HepG2 (cell line): ENCODE results near the gene SGMS1. TPM values are rescaled to one million over a fixed set of nuclear protein-coding genes. Genes with fewer than 3 reads are reported as not detected.
A peak's percentile ranks its signal among the peaks of the same experiment; 100 is the strongest.

Experiments used
- AHR ChIP-seq: IDR thresholded peaks from 2 replicates; pipeline ENCODE4 v1.6.1; 2018; ENCODE audit warnings: missing genetic modification reagents, missing compliant biosample characterization
- CREB1 ChIP-seq, 2 experiments: fragments of 450-650 bp in 1 of 2; IDR thresholded peaks; 2 replicates each; pipeline ENCODE4 v1.6.1; 2016 to 2017; ENCODE audit warnings: control low read depth in 1 of 2, mild to moderate bottlenecking in 1 of 2, missing compliant biosample characterization in 1 of 2, missing genetic modification characterization in 1 of 2
- KAT8 ChIP-seq: IDR thresholded peaks from 2 replicates; pipeline ENCODE4 v1.6.1; 2016; ENCODE audit warnings: missing genetic modification reagents, missing compliant biosample characterization
- KDM2A ChIP-seq: sonication (generic); formaldehyde crosslinking; IDR thresholded peaks from 2 replicates; pipeline ENCODE4 v1.4.0; 2020; ENCODE audit warnings: low read depth, missing genetic modification reagents, borderline replicate concordance
- KMT2A ChIP-seq: sonication (generic); formaldehyde crosslinking; IDR thresholded peaks from 2 replicates; pipeline ENCODE4 v1.4.0; 2020; ENCODE audit warnings: missing genetic modification reagents
- MZF1 ChIP-seq: sonication (generic); formaldehyde crosslinking; IDR thresholded peaks from 2 replicates; pipeline ENCODE4 v1.8.1; 2023; ENCODE audit warnings: mild to moderate bottlenecking, missing genetic modification reagents, borderline replicate concordance
- NCOA2 ChIP-seq: sonication (generic); formaldehyde crosslinking; IDR thresholded peaks from 2 replicates; pipeline ENCODE4 v1.8.0; 2022; ENCODE audit warnings: inconsistent platforms
- NR2F6 ChIP-seq, 2 experiments: IDR thresholded peaks; 2 replicates each; pipeline ENCODE4 v1.6.1; 2016; ENCODE audit warnings: antibody characterized with exemption in 1 of 2, mild to moderate bottlenecking in 1 of 2
- SAP130 ChIP-seq: IDR thresholded peaks from 2 replicates; pipeline ENCODE4 v1.6.1; 2016; ENCODE audit warnings: low read depth
- SATB2 ChIP-seq: sonication (generic); formaldehyde crosslinking; IDR thresholded peaks from 2 replicates; pipeline ENCODE4 v1.5.0; 2020; ENCODE audit warnings: missing genetic modification reagents
- SIX1 ChIP-seq: sonication (generic); formaldehyde crosslinking; IDR thresholded peaks from 2 replicates; pipeline ENCODE4 v1.4.0; 2020; ENCODE audit warnings: missing genetic modification reagents, borderline replicate concordance
- TBP ChIP-seq: sonication (generic); formaldehyde crosslinking; IDR thresholded peaks from 2 replicates; pipeline ENCODE4 v1.5.0; 2020; ENCODE audit warnings: missing genetic modification reagents
- TEAD3 ChIP-seq: optimal IDR thresholded peaks from 2 replicates; pipeline ENCODE3; 2016; ENCODE audit warnings: borderline replicate concordance
- YEATS2 ChIP-seq: sonication (generic); formaldehyde crosslinking; IDR thresholded peaks from 2 replicates; pipeline ENCODE4 v1.4.0; 2020; ENCODE audit warnings: missing genetic modification reagents, borderline replicate concordance
- ZNF431 ChIP-seq: sonication (generic); formaldehyde crosslinking; IDR thresholded peaks from 2 replicates; pipeline ENCODE4 v1.9.0; 2022; ENCODE audit warnings: missing genetic modification reagents, low read depth, mild to moderate bottlenecking, borderline replicate concordance
- ZNF441 ChIP-seq: sonication (generic); formaldehyde crosslinking; IDR thresholded peaks from 2 replicates; pipeline ENCODE4 v1.7.0; 2021; ENCODE audit warnings: missing genetic modification reagents, borderline replicate concordance
- ZNF672 ChIP-seq: sonication (generic); formaldehyde crosslinking; IDR thresholded peaks from 2 replicates; pipeline ENCODE4 v1.8.1; 2022; ENCODE audit warnings: missing genetic modification reagents
- ZNF747 ChIP-seq: sonication (generic); formaldehyde crosslinking; IDR thresholded peaks from 2 replicates; pipeline ENCODE4 v1.8.1; 2023; ENCODE audit warnings: missing genetic modification reagents, mild to moderate bottlenecking, borderline replicate concordance
- ZNF816 ChIP-seq: sonication (generic); formaldehyde crosslinking; IDR thresholded peaks from 2 replicates; pipeline ENCODE4 v1.8.0; 2022; ENCODE audit warnings: missing genetic modification reagents, mild to moderate bottlenecking, borderline replicate concordance
- polyA plus RNA-seq, 8 experiments: library from polyadenylated mRNA; depleted of rRNA in 3 of 8; stranded (reverse) in 7 of 8; unstranded in 1 of 8; fragments of >200 nt; fragmentation: Illumina TruSeq in 4 of 8; extraction: Trizol in 4 of 8; gene quantifications; 2 replicates each; pipeline versions ENCODE4 v1.2.1 to v1.2.3, GENCODE V29; 2011 to 2016; ENCODE audit warnings: low read depth in 4 of 8, missing spikeins in 1 of 8, mixed read lengths in 1 of 8; ENCODE audit not compliant: insufficient read depth in 1 of 8
- total RNA-seq, 5 experiments: library from RNA; depleted of rRNA; stranded (reverse); fragments of >200 nt; fragmentation: Illumina TruSeq; extraction: Trizol; gene quantifications; 2 replicates each; pipeline ENCODE4 v1.2.3, GENCODE V29; 2016; ENCODE audit warnings: low read depth in 1 of 5
- TF ChIP-seq, protein P1 (sequence below): sonication (generic); formaldehyde crosslinking; IDR thresholded peaks from 2 replicates; pipeline ENCODE4 v1.4.0; 2020; ENCODE audit warnings: mild to moderate bottlenecking, low read depth, missing genetic modification reagents
- TF ChIP-seq, protein P2 (sequence below): sonication (generic); formaldehyde crosslinking; IDR thresholded peaks from 2 replicates; pipeline ENCODE4 v1.4.0; 2020; ENCODE audit warnings: mild to moderate bottlenecking, missing genetic modification reagents
- TF ChIP-seq, protein P3 (sequence below): sonication (generic); formaldehyde crosslinking; IDR thresholded peaks from 2 replicates; pipeline ENCODE4 v1.5.0; 2020; ENCODE audit warnings: mild to moderate bottlenecking, missing genetic modification reagents, moderate library complexity
- TF ChIP-seq, protein P4 (sequence below): sonication (generic); formaldehyde crosslinking; IDR thresholded peaks from 2 replicates; pipeline ENCODE4 v1.8.0; 2022; ENCODE audit warnings: mild to moderate bottlenecking, missing genetic modification reagents, moderate library complexity
- TF ChIP-seq, protein P5 (sequence below): sonication (generic); formaldehyde crosslinking; IDR thresholded peaks from 2 replicates; pipeline ENCODE4 v1.4.0; 2020; ENCODE audit warnings: missing genetic modification reagents

Gene SGMS1
- total and polyA plus RNA-seq, 2 of the 13 experiments (the other 11 are each of a cell fraction or from before 2014, with no cell fraction given), result 6.5 to 15.1 TPM

DNA sequence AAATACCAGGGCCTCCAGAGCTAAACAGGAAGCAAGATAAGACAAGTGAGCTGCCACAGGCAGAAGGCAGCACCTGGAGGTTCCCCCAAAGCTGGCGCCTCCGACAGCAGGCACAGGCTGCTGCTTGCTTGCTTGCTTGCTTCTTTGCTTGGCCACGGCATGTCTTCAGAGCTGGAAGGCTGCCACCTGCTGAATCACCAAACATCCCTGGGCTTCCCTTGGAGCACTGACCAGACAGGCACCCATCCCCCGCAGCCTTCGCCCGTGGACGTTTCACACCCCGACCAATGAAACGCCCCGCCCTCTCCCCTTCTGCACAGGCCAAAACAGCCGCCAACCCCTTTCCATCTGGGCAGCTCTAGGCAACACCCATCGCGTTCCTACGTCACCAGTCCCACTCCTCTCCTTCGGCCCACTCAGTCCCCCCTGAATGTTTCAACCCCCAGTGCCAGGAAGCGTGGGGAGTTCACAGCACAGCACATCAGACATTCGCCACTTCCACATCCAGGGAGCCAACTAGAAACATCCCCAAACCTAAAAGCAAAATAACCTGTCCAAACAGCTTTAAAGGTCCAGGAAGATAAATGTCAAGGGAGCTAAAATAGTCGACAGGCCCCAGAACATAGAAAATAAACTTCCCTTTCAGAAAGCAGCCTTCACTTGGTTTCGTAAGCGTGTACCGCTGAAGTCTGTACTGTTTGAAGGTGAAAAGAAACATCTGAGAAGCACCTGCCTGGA is 1.6 kb downstream of the SGMS1 start (continued):
- TF ChIP-seq, protein P1, sequence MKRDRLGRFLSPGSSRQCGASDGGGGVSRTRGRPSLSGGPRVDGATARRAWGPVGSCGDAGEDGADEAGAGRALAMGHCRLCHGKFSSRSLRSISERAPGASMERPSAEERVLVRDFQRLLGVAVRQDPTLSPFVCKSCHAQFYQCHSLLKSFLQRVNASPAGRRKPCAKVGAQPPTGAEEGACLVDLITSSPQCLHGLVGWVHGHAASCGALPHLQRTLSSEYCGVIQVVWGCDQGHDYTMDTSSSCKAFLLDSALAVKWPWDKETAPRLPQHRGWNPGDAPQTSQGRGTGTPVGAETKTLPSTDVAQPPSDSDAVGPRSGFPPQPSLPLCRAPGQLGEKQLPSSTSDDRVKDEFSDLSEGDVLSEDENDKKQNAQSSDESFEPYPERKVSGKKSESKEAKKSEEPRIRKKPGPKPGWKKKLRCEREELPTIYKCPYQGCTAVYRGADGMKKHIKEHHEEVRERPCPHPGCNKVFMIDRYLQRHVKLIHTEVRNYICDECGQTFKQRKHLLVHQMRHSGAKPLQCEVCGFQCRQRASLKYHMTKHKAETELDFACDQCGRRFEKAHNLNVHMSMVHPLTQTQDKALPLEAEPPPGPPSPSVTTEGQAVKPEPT (CRISPR knock-in tag), result no peak
- TF ChIP-seq, protein P2, sequence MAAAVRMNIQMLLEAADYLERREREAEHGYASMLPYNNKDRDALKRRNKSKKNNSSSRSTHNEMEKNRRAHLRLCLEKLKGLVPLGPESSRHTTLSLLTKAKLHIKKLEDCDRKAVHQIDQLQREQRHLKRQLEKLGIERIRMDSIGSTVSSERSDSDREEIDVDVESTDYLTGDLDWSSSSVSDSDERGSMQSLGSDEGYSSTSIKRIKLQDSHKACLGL (CRISPR knock-in tag), result no peak
- TF ChIP-seq YEATS2 (CRISPR knock-in tag) (no peak), ZNF441 (CRISPR knock-in tag) (no peak), SIX1 (no peak), TBP (CRISPR knock-in tag) (no peak), CREB1 (IDR thresholded peaks at IDR 0.05) (peak; percentile 61), CREB1 (CRISPR knock-in tag; IDR thresholded peaks at IDR 0.05) (no peak), ZNF747 (CRISPR knock-in tag) (peak; percentile 76; the same call in 1 of the 2 replicates), ZNF431 (CRISPR knock-in tag) (no peak), ZNF672 (no peak), NCOA2 (no peak), SATB2 (CRISPR knock-in tag) (no peak), KAT8 (0 out of 2 replicates have a peak, but pooled peaks have one; percentile 13), NR2F6 (IDR thresholded peaks at IDR 0.05) (no peak), NR2F6 (CRISPR knock-in tag; IDR thresholded peaks at IDR 0.05) (no peak), SAP130 (CRISPR knock-in tag) (peak; percentile 58; the same call in 1 of the 2 replicates), AHR (no peak), KMT2A (peak; percentile 55; the same call in 1 of the 2 replicates), MZF1 (CRISPR knock-in tag) (no peak), KDM2A (CRISPR knock-in tag) (peak; percentile 42; the same call in 1 of the 2 replicates), ZNF816 (no peak), TEAD3 (CRISPR knock-in tag) (peak; percentile 64)
- TF ChIP-seq, protein P3, sequence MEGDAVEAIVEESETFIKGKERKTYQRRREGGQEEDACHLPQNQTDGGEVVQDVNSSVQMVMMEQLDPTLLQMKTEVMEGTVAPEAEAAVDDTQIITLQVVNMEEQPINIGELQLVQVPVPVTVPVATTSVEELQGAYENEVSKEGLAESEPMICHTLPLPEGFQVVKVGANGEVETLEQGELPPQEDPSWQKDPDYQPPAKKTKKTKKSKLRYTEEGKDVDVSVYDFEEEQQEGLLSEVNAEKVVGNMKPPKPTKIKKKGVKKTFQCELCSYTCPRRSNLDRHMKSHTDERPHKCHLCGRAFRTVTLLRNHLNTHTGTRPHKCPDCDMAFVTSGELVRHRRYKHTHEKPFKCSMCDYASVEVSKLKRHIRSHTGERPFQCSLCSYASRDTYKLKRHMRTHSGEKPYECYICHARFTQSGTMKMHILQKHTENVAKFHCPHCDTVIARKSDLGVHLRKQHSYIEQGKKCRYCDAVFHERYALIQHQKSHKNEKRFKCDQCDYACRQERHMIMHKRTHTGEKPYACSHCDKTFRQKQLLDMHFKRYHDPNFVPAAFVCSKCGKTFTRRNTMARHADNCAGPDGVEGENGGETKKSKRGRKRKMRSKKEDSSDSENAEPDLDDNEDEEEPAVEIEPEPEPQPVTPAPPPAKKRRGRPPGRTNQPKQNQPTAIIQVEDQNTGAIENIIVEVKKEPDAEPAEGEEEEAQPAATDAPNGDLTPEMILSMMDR (CRISPR knock-in tag), result peak; percentile 77
- TF ChIP-seq, protein P4, sequence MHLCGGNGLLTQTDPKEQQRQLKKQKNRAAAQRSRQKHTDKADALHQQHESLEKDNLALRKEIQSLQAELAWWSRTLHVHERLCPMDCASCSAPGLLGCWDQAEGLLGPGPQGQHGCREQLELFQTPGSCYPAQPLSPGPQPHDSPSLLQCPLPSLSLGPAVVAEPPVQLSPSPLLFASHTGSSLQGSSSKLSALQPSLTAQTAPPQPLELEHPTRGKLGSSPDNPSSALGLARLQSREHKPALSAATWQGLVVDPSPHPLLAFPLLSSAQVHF (CRISPR knock-in tag), result no peak
- TF ChIP-seq, protein P5, sequence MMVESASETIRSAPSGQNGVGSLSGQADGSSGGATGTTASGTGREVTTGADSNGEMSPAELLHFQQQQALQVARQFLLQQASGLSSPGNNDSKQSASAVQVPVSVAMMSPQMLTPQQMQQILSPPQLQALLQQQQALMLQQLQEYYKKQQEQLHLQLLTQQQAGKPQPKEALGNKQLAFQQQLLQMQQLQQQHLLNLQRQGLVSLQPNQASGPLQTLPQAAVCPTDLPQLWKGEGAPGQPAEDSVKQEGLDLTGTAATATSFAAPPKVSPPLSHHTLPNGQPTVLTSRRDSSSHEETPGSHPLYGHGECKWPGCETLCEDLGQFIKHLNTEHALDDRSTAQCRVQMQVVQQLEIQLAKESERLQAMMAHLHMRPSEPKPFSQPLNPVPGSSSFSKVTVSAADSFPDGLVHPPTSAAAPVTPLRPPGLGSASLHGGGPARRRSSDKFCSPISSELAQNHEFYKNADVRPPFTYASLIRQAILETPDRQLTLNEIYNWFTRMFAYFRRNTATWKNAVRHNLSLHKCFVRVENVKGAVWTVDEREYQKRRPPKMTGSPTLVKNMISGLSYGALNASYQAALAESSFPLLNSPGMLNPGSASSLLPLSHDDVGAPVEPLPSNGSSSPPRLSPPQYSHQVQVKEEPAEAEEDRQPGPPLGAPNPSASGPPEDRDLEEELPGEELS, result peak; percentile 41; the same call in 1 of the 2 replicates
